HepG2 (cell line): Measurements from ENCODE around the gene RNASE12. TPM values are rescaled to one million over a fixed set of nuclear protein-coding genes. Genes with fewer than 3 reads are reported as not detected.

ENCODE experiments used
- BHLHE40 ChIP-seq: IDR thresholded peaks from 2 replicates; pipeline ENCODE4 v1.6.1; 2011; ENCODE audit warnings: low read length, improper control_type of control experiment
- FLYWCH1 ChIP-seq: sonication (generic); formaldehyde crosslinking; IDR thresholded peaks from 2 replicates; pipeline ENCODE4 v1.8.1; 2023; ENCODE audit warnings: mild to moderate bottlenecking, missing genetic modification reagents
- FOXC1 ChIP-seq: sonication (generic); formaldehyde crosslinking; IDR thresholded peaks from 2 replicates; pipeline ENCODE4 v1.8.0; 2022; ENCODE audit warnings: mild to moderate bottlenecking, missing genetic modification reagents, borderline replicate concordance
- KLF11 ChIP-seq: IDR thresholded peaks from 2 replicates; pipeline ENCODE4 v1.6.1; 2016; ENCODE audit warnings: missing compliant biosample characterization
- PHF5A ChIP-seq: IDR thresholded peaks from one replicate; pipeline ENCODE4 v1.6.1; 2018; ENCODE audit warnings: low read depth, missing genetic modification reagents; ENCODE audit not compliant: unreplicated experiment
- POLR2AphosphoS2 ChIP-seq: IDR thresholded peaks from 2 replicates; pipeline ENCODE4 v1.6.1; 2011; ENCODE audit warnings: low read depth, low read length, improper control_type of control experiment
- PRMT3 ChIP-seq: sonication (generic); formaldehyde crosslinking; IDR thresholded peaks from 2 replicates; pipeline ENCODE4 v1.8.1; 2022; ENCODE audit warnings: low read depth, mild to moderate bottlenecking, moderate library complexity, missing genetic modification reagents, borderline replicate concordance
- PRPF4 ChIP-seq: fragments of 200-400 bp; formaldehyde crosslinking; IDR thresholded peaks from 2 replicates; pipeline ENCODE4 v1.6.1; 2016; ENCODE audit warnings: low read length, low read depth; ENCODE audit not compliant: poor library complexity, severe bottlenecking
- SALL2 ChIP-seq: sonication (generic); formaldehyde crosslinking; IDR thresholded peaks from 2 replicates; pipeline ENCODE4 v1.8.1; 2023; ENCODE audit warnings: mild to moderate bottlenecking, missing genetic modification reagents, inconsistent platforms
- THAP11 ChIP-seq: IDR thresholded peaks from 2 replicates; pipeline ENCODE4 v1.6.1; 2016; ENCODE audit warnings: missing biosample characterization, missing genetic modification reagents
- U2AF1 ChIP-seq: fragments of 200-400 bp; formaldehyde crosslinking; optimal IDR thresholded peaks from 2 replicates; pipeline ENCODE3; 2017; ENCODE audit warnings: mild to moderate bottlenecking, low read depth, low read length
- ZNF24 ChIP-seq: fragments of 450-650 bp; IDR thresholded peaks from 2 replicates; pipeline ENCODE4 v1.6.1; 2017; ENCODE audit warnings: antibody characterized with exemption, mild to moderate bottlenecking
- ZNF549 ChIP-seq: sonication (generic); formaldehyde crosslinking; IDR thresholded peaks from 2 replicates; pipeline ENCODE4 v1.5.0; 2020; ENCODE audit warnings: missing genetic modification reagents
- ZNF761 ChIP-seq: sonication (generic); formaldehyde crosslinking; conservative IDR thresholded peaks from 2 replicates; pipeline ENCODE4 v1.4.0; 2020; ENCODE audit warnings: mild to moderate bottlenecking, missing genetic modification reagents
- polyA plus RNA-seq, 8 experiments: library from polyadenylated mRNA; depleted of rRNA in 3 of 8; stranded (reverse) in 7 of 8; unstranded in 1 of 8; fragments of >200 nt; fragmentation: Illumina TruSeq in 4 of 8; extraction: Trizol in 4 of 8; gene quantifications; 2 replicates each; pipeline versions ENCODE4 v1.2.1 to v1.2.3, GENCODE V29; 2011 to 2016; ENCODE audit warnings: low read depth in 4 of 8, missing spikeins in 1 of 8, mixed read lengths in 1 of 8; ENCODE audit not compliant: insufficient read depth in 1 of 8
- total RNA-seq, 5 experiments: library from RNA; depleted of rRNA; stranded (reverse); fragments of >200 nt; fragmentation: Illumina TruSeq; extraction: Trizol; gene quantifications; 2 replicates each; pipeline ENCODE4 v1.2.3, GENCODE V29; 2016; ENCODE audit warnings: low read depth in 1 of 5
- TF ChIP-seq, protein P1 (sequence below): sonication (generic); formaldehyde crosslinking; IDR thresholded peaks from 2 replicates; pipeline ENCODE4 v1.4.0; 2020; ENCODE audit warnings: mild to moderate bottlenecking, missing genetic modification reagents
- TF ChIP-seq, protein P2 (sequence below): IDR thresholded peaks from 2 replicates; pipeline ENCODE4 v1.4.0; 2020; ENCODE audit warnings: mild to moderate bottlenecking, missing genetic modification reagents
- TF ChIP-seq, protein P3 (sequence below): sonication (generic); formaldehyde crosslinking; IDR thresholded peaks from 2 replicates; pipeline ENCODE4 v1.8.0; 2022; ENCODE audit warnings: missing genetic modification reagents, mild to moderate bottlenecking, moderate library complexity, borderline replicate concordance
- TF ChIP-seq, protein P4 (sequence below): sonication (generic); formaldehyde crosslinking; IDR thresholded peaks from 2 replicates; pipeline ENCODE4 v1.4.0; 2020; ENCODE audit warnings: missing genetic modification reagents

RNASE12 gene
- total and polyA plus RNA-seq, 2 of the 13 experiments (the other 11 are each of a cell fraction or from before 2014, with no cell fraction given), result not detected

DNA sequence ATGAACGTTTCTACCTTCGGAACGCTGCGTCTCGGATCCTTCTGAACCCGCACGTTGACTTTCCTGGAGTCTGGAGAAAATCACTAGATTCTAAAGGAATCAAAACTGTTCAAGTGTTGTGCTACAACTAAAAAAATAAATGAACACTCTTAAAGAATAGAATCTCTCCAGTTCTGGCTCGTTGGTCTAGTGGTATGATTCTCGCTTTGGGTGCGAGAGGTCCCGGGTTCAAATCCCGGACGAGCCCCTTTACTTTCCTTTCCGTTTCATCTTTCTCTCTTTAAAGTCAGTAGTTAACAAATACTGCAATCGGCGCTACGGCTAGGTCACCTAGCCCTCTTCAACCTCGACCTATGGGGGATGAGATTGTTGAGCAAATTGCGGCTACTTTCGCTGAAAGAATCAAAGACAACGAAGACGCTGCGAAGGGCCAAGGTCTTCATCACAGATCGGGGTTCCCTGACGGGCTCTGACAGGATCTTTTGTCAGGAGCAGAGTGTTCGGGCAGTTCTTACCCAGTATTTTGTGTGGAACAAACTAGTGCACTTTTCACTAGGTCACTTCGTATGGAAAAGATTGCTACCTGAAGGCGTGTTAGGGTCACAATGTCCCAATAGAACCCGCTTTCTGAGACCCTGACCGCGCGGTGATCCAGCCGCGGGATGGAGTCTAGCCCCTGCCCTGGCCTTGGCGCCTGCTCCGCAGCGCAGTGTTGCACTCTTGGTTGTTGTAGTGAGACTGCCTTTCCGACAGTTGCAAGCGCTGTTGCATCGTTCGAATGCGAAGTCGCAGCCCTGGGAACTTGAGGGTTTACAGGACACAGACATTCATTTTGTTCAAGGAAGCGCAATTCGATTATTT, 41.9 kb upstream of the RNASE12 start (continued):
- no peak for TF ChIP-seq ZNF549 (CRISPR knock-in tag)
- TF ChIP-seq U2AF1, result peak; percentile 40
- TF ChIP-seq, protein P1, sequence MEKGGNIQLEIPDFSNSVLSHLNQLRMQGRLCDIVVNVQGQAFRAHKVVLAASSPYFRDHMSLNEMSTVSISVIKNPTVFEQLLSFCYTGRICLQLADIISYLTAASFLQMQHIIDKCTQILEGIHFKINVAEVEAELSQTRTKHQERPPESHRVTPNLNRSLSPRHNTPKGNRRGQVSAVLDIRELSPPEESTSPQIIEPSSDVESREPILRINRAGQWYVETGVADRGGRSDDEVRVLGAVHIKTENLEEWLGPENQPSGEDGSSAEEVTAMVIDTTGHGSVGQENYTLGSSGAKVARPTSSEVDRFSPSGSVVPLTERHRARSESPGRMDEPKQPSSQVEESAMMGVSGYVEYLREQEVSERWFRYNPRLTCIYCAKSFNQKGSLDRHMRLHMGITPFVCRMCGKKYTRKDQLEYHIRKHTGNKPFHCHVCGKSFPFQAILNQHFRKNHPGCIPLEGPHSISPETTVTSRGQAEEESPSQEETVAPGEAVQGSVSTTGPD (CRISPR knock-in tag), result no peak
- TF ChIP-seq, protein P2, sequence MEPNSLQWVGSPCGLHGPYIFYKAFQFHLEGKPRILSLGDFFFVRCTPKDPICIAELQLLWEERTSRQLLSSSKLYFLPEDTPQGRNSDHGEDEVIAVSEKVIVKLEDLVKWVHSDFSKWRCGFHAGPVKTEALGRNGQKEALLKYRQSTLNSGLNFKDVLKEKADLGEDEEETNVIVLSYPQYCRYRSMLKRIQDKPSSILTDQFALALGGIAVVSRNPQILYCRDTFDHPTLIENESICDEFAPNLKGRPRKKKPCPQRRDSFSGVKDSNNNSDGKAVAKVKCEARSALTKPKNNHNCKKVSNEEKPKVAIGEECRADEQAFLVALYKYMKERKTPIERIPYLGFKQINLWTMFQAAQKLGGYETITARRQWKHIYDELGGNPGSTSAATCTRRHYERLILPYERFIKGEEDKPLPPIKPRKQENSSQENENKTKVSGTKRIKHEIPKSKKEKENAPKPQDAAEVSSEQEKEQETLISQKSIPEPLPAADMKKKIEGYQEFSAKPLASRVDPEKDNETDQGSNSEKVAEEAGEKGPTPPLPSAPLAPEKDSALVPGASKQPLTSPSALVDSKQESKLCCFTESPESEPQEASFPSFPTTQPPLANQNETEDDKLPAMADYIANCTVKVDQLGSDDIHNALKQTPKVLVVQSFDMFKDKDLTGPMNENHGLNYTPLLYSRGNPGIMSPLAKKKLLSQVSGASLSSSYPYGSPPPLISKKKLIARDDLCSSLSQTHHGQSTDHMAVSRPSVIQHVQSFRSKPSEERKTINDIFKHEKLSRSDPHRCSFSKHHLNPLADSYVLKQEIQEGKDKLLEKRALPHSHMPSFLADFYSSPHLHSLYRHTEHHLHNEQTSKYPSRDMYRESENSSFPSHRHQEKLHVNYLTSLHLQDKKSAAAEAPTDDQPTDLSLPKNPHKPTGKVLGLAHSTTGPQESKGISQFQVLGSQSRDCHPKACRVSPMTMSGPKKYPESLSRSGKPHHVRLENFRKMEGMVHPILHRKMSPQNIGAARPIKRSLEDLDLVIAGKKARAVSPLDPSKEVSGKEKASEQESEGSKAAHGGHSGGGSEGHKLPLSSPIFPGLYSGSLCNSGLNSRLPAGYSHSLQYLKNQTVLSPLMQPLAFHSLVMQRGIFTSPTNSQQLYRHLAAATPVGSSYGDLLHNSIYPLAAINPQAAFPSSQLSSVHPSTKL (CRISPR knock-in tag), result peak; percentile 78
- peak; percentile 79 for TF ChIP-seq PHF5A
- TF ChIP-seq ZNF24, result peak; percentile 99
- no peak for TF ChIP-seq FOXC1 (CRISPR knock-in tag)
- TF ChIP-seq SALL2, result 0 out of 2 replicates have a peak, but pooled peaks have one; percentile 21
- TF ChIP-seq BHLHE40, result no peak
- no peak for TF ChIP-seq ZNF761 (CRISPR knock-in tag)
- TF ChIP-seq PRMT3, result 0 out of 2 replicates have a peak, but pooled peaks have one; percentile 59
- no peak for TF ChIP-seq POLR2AphosphoS2
- TF ChIP-seq, protein P3, sequence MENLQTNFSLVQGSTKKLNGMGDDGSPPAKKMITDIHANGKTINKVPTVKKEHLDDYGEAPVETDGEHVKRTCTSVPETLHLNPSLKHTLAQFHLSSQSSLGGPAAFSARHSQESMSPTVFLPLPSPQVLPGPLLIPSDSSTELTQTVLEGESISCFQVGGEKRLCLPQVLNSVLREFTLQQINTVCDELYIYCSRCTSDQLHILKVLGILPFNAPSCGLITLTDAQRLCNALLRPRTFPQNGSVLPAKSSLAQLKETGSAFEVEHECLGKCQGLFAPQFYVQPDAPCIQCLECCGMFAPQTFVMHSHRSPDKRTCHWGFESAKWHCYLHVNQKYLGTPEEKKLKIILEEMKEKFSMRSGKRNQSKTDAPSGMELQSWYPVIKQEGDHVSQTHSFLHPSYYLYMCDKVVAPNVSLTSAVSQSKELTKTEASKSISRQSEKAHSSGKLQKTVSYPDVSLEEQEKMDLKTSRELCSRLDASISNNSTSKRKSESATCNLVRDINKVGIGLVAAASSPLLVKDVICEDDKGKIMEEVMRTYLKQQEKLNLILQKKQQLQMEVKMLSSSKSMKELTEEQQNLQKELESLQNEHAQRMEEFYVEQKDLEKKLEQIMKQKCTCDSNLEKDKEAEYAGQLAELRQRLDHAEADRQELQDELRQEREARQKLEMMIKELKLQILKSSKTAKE (CRISPR knock-in tag), result no peak
- TF ChIP-seq, protein P4, sequence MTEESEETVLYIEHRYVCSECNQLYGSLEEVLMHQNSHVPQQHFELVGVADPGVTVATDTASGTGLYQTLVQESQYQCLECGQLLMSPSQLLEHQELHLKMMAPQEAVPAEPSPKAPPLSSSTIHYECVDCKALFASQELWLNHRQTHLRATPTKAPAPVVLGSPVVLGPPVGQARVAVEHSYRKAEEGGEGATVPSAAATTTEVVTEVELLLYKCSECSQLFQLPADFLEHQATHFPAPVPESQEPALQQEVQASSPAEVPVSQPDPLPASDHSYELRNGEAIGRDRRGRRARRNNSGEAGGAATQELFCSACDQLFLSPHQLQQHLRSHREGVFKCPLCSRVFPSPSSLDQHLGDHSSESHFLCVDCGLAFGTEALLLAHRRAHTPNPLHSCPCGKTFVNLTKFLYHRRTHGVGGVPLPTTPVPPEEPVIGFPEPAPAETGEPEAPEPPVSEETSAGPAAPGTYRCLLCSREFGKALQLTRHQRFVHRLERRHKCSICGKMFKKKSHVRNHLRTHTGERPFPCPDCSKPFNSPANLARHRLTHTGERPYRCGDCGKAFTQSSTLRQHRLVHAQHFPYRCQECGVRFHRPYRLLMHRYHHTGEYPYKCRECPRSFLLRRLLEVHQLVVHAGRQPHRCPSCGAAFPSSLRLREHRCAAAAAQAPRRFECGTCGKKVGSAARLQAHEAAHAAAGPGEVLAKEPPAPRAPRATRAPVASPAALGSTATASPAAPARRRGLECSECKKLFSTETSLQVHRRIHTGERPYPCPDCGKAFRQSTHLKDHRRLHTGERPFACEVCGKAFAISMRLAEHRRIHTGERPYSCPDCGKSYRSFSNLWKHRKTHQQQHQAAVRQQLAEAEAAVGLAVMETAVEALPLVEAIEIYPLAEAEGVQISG, result peak; percentile 67
- TF ChIP-seq KLF11 (CRISPR knock-in tag), result no peak
- TF ChIP-seq FLYWCH1, result no peak
- peak; percentile 81 for TF ChIP-seq THAP11
- TF ChIP-seq PRPF4, result peak; percentile 54
